ENCODE measurements around the gene PCYT2. TPM values are rescaled to one million over a fixed set of nuclear protein-coding genes. Genes with fewer than 3 reads are reported as not detected.

PCYT2 gene
- total and polyA plus RNA-seq, 9 of the 15 experiments (the other 6 are each of a cell fraction or from before 2014, with no cell fraction given), result 0.92 to 134 (median 82.5) TPM

DNA sequence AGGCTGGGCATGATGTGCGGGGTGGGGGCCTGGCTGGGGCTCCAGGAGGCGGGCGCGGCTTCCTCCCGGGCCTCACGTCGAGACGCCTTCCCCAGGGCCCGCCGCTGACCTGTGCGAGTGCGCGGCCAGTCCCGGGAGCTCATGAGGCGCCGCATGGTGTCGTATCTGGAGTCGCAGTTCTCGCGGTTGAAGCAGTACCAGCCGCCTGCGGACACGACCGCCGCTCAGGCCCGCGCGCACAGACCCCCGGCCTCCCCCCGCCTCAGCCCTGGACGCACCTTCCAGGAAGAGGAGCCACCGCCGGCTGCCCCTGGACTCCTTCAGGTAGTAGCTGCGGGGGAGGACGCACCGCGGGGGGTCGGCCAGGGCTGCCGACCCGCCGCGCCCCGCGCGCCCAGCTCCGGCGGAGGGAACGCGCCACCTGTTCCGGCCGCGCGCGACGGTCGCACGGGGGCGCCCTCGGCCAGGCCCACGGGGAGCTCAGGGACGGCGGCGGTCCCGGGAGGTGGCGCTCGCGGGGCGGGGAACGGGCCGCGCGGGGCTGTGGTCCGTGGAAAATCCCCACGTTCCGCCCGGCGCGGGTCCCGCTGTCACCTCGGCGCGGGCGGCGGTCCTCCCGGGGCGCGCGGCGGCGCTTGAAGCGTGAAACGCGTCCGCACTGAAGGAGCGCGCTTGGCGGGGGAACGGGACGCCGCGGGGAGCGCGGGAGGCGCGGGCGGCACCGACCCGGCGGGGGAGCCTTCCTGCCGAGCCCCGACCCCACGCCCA, 48.3 kb upstream of the PCYT2 start (continued):
- TF ChIP-seq ZNF583 (CRISPR knock-in tag; IDR thresholded peaks at IDR 0.05) (0 out of 2 replicates have a peak, but pooled peaks have one; percentile 9), ZNF232 (CRISPR knock-in tag; IDR thresholded peaks at IDR 0.05) (no peak), SRSF9 (IDR thresholded peaks at IDR 0.05; ENCODE audit: borderline replicate concordance, low read depth, low read length) (no peak), ZNF551 (CRISPR knock-in tag; IDR thresholded peaks at IDR 0.05) (no peak), TCFL5 (CRISPR knock-in tag; conservative IDR thresholded peaks at IDR 0.05) (no peak), BCL6 (CRISPR knock-in tag; IDR thresholded peaks at IDR 0.05) (no peak), RAD21 (CRISPR knock-in tag; conservative IDR thresholded peaks at IDR 0.05 in 1 of 2, IDR thresholded peaks at IDR 0.05 in 1 of 2) (peak; percentile 92 to 95), HEY1 (CRISPR knock-in tag; IDR thresholded peaks at IDR 0.05; ENCODE audit: borderline replicate concordance) (no peak), GTF2F1 (IDR thresholded peaks at IDR 0.05; ENCODE audit: low read depth, low read length) (no peak), NUFIP1 (IDR thresholded peaks at IDR 0.05; ENCODE audit: partially characterized antibody) (no peak), SIN3A (IDR thresholded peaks at IDR 0.05; ENCODE audit: borderline replicate concordance in 2 of 2, control insufficient read depth in 1 of 2, low read depth in 2 of 2, low read length in 2 of 2) (peak in 1 of 2 experiments; percentile 78; a peak in 1 of 4 replicates), OTX1 (CRISPR knock-in tag; IDR thresholded peaks at IDR 0.05) (no peak), RBM34 (IDR thresholded peaks at IDR 0.05; ENCODE audit: borderline replicate concordance, insufficient read depth, low read length) (no peak), ZNF23 (CRISPR knock-in tag; IDR thresholded peaks at IDR 0.05) (no peak), CBX2 (IDR thresholded peaks at IDR 0.05; ENCODE audit: insufficient read depth, low read length, poor library complexity, severe bottlenecking) (no peak), KDM1A (IDR thresholded peaks at IDR 0.05) (no peak), CBX8 (IDR thresholded peaks at IDR 0.05; ENCODE audit: borderline replicate concordance, extremely low read depth, low read depth, low read length, poor library complexity, severe bottlenecking) (no peak), PHF21A (IDR thresholded peaks at IDR 0.05; ENCODE audit: borderline replicate concordance, low read depth) (no peak)
- TF ChIP-seq, protein P1, sequence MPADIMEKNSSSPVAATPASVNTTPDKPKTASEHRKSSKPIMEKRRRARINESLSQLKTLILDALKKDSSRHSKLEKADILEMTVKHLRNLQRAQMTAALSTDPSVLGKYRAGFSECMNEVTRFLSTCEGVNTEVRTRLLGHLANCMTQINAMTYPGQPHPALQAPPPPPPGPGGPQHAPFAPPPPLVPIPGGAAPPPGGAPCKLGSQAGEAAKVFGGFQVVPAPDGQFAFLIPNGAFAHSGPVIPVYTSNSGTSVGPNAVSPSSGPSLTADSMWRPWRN (IDR thresholded peaks at IDR 0.05; ENCODE audit: low read depth), result no peak
- TF ChIP-seq, protein P2, sequence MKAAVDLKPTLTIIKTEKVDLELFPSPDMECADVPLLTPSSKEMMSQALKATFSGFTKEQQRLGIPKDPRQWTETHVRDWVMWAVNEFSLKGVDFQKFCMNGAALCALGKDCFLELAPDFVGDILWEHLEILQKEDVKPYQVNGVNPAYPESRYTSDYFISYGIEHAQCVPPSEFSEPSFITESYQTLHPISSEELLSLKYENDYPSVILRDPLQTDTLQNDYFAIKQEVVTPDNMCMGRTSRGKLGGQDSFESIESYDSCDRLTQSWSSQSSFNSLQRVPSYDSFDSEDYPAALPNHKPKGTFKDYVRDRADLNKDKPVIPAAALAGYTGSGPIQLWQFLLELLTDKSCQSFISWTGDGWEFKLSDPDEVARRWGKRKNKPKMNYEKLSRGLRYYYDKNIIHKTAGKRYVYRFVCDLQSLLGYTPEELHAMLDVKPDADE (conservative IDR thresholded peaks at IDR 0.05; ENCODE audit: control insufficient read depth, low read depth, low read length), result no peak
- TF ChIP-seq, protein P3, sequence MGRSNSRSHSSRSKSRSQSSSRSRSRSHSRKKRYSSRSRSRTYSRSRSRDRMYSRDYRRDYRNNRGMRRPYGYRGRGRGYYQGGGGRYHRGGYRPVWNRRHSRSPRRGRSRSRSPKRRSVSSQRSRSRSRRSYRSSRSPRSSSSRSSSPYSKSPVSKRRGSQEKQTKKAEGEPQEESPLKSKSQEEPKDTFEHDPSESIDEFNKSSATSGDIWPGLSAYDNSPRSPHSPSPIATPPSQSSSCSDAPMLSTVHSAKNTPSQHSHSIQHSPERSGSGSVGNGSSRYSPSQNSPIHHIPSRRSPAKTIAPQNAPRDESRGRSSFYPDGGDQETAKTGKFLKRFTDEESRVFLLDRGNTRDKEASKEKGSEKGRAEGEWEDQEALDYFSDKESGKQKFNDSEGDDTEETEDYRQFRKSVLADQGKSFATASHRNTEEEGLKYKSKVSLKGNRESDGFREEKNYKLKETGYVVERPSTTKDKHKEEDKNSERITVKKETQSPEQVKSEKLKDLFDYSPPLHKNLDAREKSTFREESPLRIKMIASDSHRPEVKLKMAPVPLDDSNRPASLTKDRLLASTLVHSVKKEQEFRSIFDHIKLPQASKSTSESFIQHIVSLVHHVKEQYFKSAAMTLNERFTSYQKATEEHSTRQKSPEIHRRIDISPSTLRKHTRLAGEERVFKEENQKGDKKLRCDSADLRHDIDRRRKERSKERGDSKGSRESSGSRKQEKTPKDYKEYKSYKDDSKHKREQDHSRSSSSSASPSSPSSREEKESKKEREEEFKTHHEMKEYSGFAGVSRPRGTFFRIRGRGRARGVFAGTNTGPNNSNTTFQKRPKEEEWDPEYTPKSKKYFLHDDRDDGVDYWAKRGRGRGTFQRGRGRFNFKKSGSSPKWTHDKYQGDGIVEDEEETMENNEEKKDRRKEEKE (IDR thresholded peaks at IDR 0.05; ENCODE audit: borderline replicate concordance in 1 of 2, control insufficient read depth in 1 of 2, low read depth in 2 of 2, low read length in 1 of 2), result no peak
